Keratinocyte (primary cell): Measurements from ENCODE around the gene STX8. TPM values are rescaled to one million over a fixed set of nuclear protein-coding genes. Genes with fewer than 3 reads are reported as not detected.

ENCODE experiments used
- DNase-seq: peaks from one replicate; pipeline ENCODE4 v3.0.0-alpha.2; 2011; ENCODE audit warnings: low read depth, missing footprints, low spot score
- FAIRE-seq: peaks from 2 replicates; lab custom pipeline; 2011; peaks lifted over from hg19 to GRCh38; lab: Jason Lieb, UNC
- H2AFZ ChIP-seq: 2 replicates; pipeline ENCODE4 v1.6.0; 2012; ENCODE audit warnings: low read length, control low read depth, inconsistent platforms; ENCODE audit not compliant: control insufficient read depth
- H3K27ac ChIP-seq: 2 replicates; pipeline ENCODE4 v1.5.1; 2011; ENCODE audit warnings: low read length; ENCODE audit not compliant: control insufficient read depth, insufficient read depth
- H3K27me3 ChIP-seq: 3 replicates; pipeline ENCODE4 v1.6.0; 2011; ENCODE audit warnings: low read length; ENCODE audit not compliant: control insufficient read depth, insufficient read depth; ENCODE audit errors: extremely low read depth
- H3K36me3 ChIP-seq, 2 experiments: 2 replicates in 1 of 2; 3 replicates in 1 of 2; pipeline ENCODE4 v1.5.1; 2011; ENCODE audit warnings: low read length in 2 of 2, mild to moderate bottlenecking in 1 of 2; ENCODE audit not compliant: control insufficient read depth in 2 of 2, insufficient read depth in 2 of 2; ENCODE audit errors: extremely low read depth in 1 of 2
- H3K4me1 ChIP-seq: 3 replicates; pipeline ENCODE4 v1.5.1; 2011; ENCODE audit warnings: low read length; ENCODE audit not compliant: control insufficient read depth, insufficient read depth; ENCODE audit errors: extremely low read depth
- H3K4me2 ChIP-seq: 3 replicates; pipeline ENCODE4 v1.6.0; 2011; ENCODE audit warnings: low read depth, low read length; ENCODE audit not compliant: control insufficient read depth, insufficient read depth; ENCODE audit errors: extremely low read depth
- H3K4me3 ChIP-seq, 3 experiments: fragments of 200-600 bp in 1 of 3; sonication (generic) in 1 of 3; 2 replicates in 2 of 3; 3 replicates in 1 of 3; pipeline ENCODE4 v1.5.1; 2011 to 2016; ENCODE audit warnings: low read length in 3 of 3, mild to moderate bottlenecking in 3 of 3, control low read depth in 2 of 3, inconsistent platforms in 1 of 3, low read depth in 1 of 3, mixed read lengths in 1 of 3, mixed run types in 1 of 3, moderate library complexity in 1 of 3; ENCODE audit not compliant: control insufficient read depth in 2 of 3, insufficient read depth in 2 of 3; ENCODE audit errors: extremely low read depth in 1 of 3
- H3K79me2 ChIP-seq: 2 replicates; pipeline ENCODE4 v1.6.0; 2012; ENCODE audit warnings: low read length; ENCODE audit not compliant: control insufficient read depth, insufficient read depth
- H3K9ac ChIP-seq: 3 replicates; pipeline ENCODE4 v1.6.0; 2011; ENCODE audit warnings: low read length; ENCODE audit not compliant: control insufficient read depth, insufficient read depth; ENCODE audit errors: extremely low read depth
- H3K9me1 ChIP-seq: 3 replicates; pipeline ENCODE4 v1.6.0; 2011; ENCODE audit warnings: low read length; ENCODE audit not compliant: control insufficient read depth, insufficient read depth; ENCODE audit errors: extremely low read depth
- H3K9me3 ChIP-seq: 2 replicates; pipeline ENCODE4 v1.5.1; 2012; ENCODE audit warnings: low read depth, low read length; ENCODE audit not compliant: control insufficient read depth
- H4K20me1 ChIP-seq: 3 replicates; pipeline ENCODE4 v1.6.0; 2011; ENCODE audit warnings: low read length; ENCODE audit not compliant: control insufficient read depth, insufficient read depth; ENCODE audit errors: extremely low read depth
- CTCF ChIP-seq, 3 experiments: IDR thresholded peaks in 1 of 3; conservative IDR thresholded peaks in 1 of 3; optimal IDR thresholded peaks in 1 of 3; 2 replicates in 2 of 3; 3 replicates in 1 of 3; pipeline versions ENCODE3 to v1.5.1; 2011; ENCODE audit warnings: low read length in 3 of 3, mild to moderate bottlenecking in 3 of 3, moderate library complexity in 2 of 3, control low read depth in 1 of 3, inconsistent platforms in 1 of 3; ENCODE audit not compliant: insufficient read depth in 2 of 3; ENCODE audit errors: extremely low read depth in 1 of 3
- EZH2 ChIP-seq: IDR thresholded peaks from one replicate; pipeline ENCODE4 v1.6.1; 2012; ENCODE audit warnings: inconsistent platforms, mild to moderate bottlenecking, low read length, moderate library complexity
- dilution Hi-C: fragments of 300-500 bp; cut with MboI; formaldehyde crosslinking; loops from one replicate; pipeline ENCODE4 v1.7.0; 2020; ENCODE audit warnings: low sequenced_read_pairs; ENCODE audit not compliant: extremely low pct_ligation_motif_present
- polyA plus RNA-seq, 5 experiments: library from polyadenylated mRNA; depleted of rRNA in 3 of 5; stranded (reverse) in 3 of 5; stranded (forward) in 1 of 5; unstranded in 1 of 5; fragments of >200 nt; gene quantifications; 1 replicate in 1 of 5; 2 replicates in 3 of 5; 3 replicates in 1 of 5; pipeline versions ENCODE4 v1.2.1 to v1.2.3, GENCODE V29; 2011 to 2012; ENCODE audit warnings: missing spikeins in 2 of 5, low read depth in 1 of 5, low replicate concordance in 1 of 5

The STX8 gene
- polyA plus RNA-seq, 1 donor (not counting 4 experiments of a cell fraction or from before 2014, with no cell fraction given): 90.3 TPM

DNA sequence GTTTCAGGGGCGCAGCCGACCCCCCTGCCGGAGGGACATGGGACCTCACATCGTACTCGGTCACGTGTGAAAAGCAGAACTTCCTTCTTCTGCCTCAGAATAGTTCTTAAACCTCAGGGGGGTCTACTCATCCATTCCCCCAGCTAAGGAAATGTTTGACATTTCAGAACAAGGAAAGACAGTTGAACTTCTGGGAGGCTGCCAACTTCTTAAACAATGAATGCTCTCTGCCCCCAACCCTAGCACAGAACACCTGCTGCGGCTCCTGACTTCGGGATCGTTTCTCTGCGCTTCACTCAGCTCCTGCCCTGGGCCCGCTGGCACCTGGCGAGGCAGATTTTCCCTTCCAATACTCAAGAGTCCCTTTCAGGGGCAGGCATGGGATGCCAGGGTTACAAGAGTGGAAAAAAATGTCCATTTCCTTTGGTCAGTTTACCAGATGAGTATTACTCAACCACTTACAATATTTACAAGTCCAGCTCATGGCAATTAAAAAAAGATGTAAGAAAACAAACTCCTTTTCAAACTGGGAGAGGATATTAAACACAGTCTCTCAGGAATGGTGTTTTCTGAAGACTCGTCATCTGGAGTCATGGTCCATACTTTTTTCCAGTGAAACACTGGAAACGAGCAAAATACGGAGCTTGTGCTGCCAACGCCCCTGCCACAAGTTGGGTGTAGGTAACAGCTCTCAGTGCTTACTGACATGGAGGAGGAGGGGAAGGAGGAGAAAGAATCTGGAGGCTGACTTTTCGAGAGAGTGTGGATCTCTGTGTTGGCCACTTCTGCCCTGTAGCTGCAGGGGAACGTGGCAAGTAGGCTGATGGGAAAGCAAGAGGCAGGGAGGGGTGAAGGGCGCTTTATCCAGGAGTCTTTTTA is 318.6 kb downstream of the STX8 start:
- TF ChIP-seq CTCF (optimal IDR thresholded peaks at IDR 0.05 in 1 of 3, IDR thresholded peaks at IDR 0.05 in 1 of 3, conservative IDR thresholded peaks at IDR 0.05 in 1 of 3; ENCODE audit: extremely low read depth in 1 of 3, insufficient read depth in 2 of 3, low read length in 3 of 3) (no peak), EZH2 (no peak)
- Histone ChIP-seq H3K9ac (no peak overlapping the region), H3K4me2 (no peak overlapping the region), H3K4me1 (no peaks in the 10 kb centered on the region), H3K79me2 (no peaks in the 10 kb centered on the region), H3K27ac (no peak overlapping the region), H3K4me3 (no peak overlapping the region), H3K9me1 (no peaks in the 10 kb centered on the region), H3K27me3 (no peaks in the 10 kb centered on the region), H3K36me3 (no peaks in the 10 kb centered on the region), H3K9me3 (no peaks in the 10 kb centered on the region), H4K20me1 (no peaks in the 10 kb centered on the region), H2AFZ (no peak overlapping the region)
- DNase-seq (no peak), FAIRE-seq (no peak)
- dilution Hi-C loops: no loop called here

DNA sequence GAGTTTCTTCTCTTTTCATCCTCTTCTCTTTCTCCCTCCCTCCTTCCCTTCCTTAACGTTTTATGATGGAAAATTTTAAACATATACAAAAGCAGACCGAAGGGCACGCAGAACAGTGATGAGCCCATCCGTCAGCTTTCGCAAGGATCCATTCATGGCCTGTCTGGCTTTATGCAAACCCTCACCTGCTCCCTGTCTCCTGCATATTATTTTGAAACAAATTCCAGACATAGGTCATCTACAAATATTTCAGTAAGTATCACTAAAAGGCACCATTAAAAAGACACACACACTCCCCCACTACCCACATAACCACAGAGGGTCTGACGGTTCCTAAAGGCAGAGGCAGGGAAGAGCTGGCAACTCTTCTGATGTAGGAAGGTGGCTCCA is 319.3 kb downstream of the STX8 start:
- Histone ChIP-seq H3K9me1 (no peaks in the 10 kb centered on the region), H4K20me1 (no peaks in the 10 kb centered on the region), H3K79me2 (no peaks in the 10 kb centered on the region), H3K27ac (no peak overlapping the region), H3K4me1 (no peaks in the 10 kb centered on the region), H3K9me3 (no peaks in the 10 kb centered on the region), H2AFZ (no peak overlapping the region), H3K4me3 (no peak overlapping the region), H3K4me2 (no peak overlapping the region), H3K36me3 (no peaks in the 10 kb centered on the region), H3K27me3 (no peaks in the 10 kb centered on the region), H3K9ac (no peak overlapping the region)
- DNase-seq: no peak
- no peak for TF ChIP-seq CTCF (optimal IDR thresholded peaks at IDR 0.05 in 1 of 3, IDR thresholded peaks at IDR 0.05 in 1 of 3, conservative IDR thresholded peaks at IDR 0.05 in 1 of 3; ENCODE audit: extremely low read depth in 1 of 3, insufficient read depth in 2 of 3, low read length in 3 of 3)
- TF ChIP-seq EZH2: no peak
- dilution Hi-C loops: no loop called here
- no peak for FAIRE-seq
